Esophagus squamous epithelium (tissue), 5 donors: ENCODE results near the gene BST1. TPM values are rescaled to one million over a fixed set of nuclear protein-coding genes. Genes with fewer than 3 reads are reported as not detected.

Source experiments
- DNase-seq: peaks from one replicate; lab custom pipeline; 2025; lab: John Stamatoyannopoulos, UW
- H3K27ac ChIP-seq, 4 donors: fragments of 200-600 bp; sonication (generic); one replicate each; pipeline ENCODE4 v1.5.1; 2016 to 2019; ENCODE audit warnings: mild to moderate bottlenecking in 1 of 4
- H3K27me3 ChIP-seq, 4 donors: fragments of 200-600 bp; sonication (generic); 1 replicate in 3 of 4; 2 replicates in 1 of 4; pipeline versions ENCODE4 v1.5.1 to v1.6.0; 2017 to 2021; ENCODE audit warnings: antibody characterized with exemption in 1 of 4
- H3K36me3 ChIP-seq, 3 donors: fragments of 200-600 bp; sonication (generic); one replicate each; pipeline ENCODE4 v1.5.1; 2016 to 2019
- H3K4me1 ChIP-seq, 3 donors: fragments of 200-600 bp; sonication (generic); one replicate each; pipeline ENCODE4 v1.5.1; 2017 to 2019
- H3K4me3 ChIP-seq, 4 donors: fragments of 200-600 bp; sonication (generic); 1 replicate in 3 of 4; 2 replicates in 1 of 4; pipeline ENCODE4 v1.5.1; 2016 to 2019; ENCODE audit warnings: mild to moderate bottlenecking in 2 of 4, moderate library complexity in 1 of 4
- H3K9me3 ChIP-seq, 3 donors: fragments of 200-600 bp; sonication (generic); one replicate each; pipeline ENCODE4 v1.5.1; 2016 to 2019
- CTCF ChIP-seq, 6 experiments: fragments of 450-650 bp in 4 of 6; fragments of 200-600 bp in 2 of 6; sonication (generic) in 2 of 6; IDR thresholded peaks; one replicate each; pipeline ENCODE4 v1.5.1; 2016 to 2019; ENCODE audit warnings: antibody characterized with exemption in 6 of 6, mild to moderate bottlenecking in 4 of 6, moderate library complexity in 4 of 6
- POLR2A ChIP-seq, 4 donors: fragments of 450-650 bp; IDR thresholded peaks; one replicate each; pipeline ENCODE4 v1.6.1; 2017; ENCODE audit warnings: antibody characterized with exemption in 4 of 4, mild to moderate bottlenecking in 4 of 4, moderate library complexity in 3 of 4
- WGBS, 2 donors: methylation state at CpG; one replicate each; pipeline ENCODE4 v1.1.5; 2018; 5-methylcytosine and 5-hydroxymethylcytosine counted together
- intact Hi-C: fragments of 100-400 bp; cut with DNase I; formaldehyde crosslinking; loops from one replicate; pipeline ENCODE4 v1.15.0; 2022
- total RNA-seq, 4 donors: library from RNA; depleted of rRNA; stranded (reverse); fragments of >200 nt; gene quantifications; one replicate each; pipeline ENCODE4 v1.1.0, GENCODE V29; 2016
- donor health status: DM: yes; HTN: yes; CAD: no.

BST1 gene
- total RNA-seq, 4 donors from 2014 or later: 0.97 to 7.4 (median 3.6) TPM

GRCh38 chr4:15681372-15682241 is 21.3 kb upstream of the BST1 start, which contains the start of gene FAM200B:
FAM200B (plus strand) TSS chr4:15681827; CDS start chr4:15686978, 5,151 bp downstream.
- 0 to 1% methylated on average over 20 to 28 of the region's 56 CpGs for WGBS, 2 donors
- H3K27me3 ChIP-seq: no peaks in the 10 kb centered on the region
- peak; percentile 77 for DNase-seq
- peak within 1 kb of the TSS; percentile 91 to 95 (median 92) for H3K27ac ChIP-seq
- peaks cover 3 to 89% (median 19%) of the 10 kb centered on the region in 3 donors for H3K4me1 ChIP-seq
- intact Hi-C loops: no loop called here
- no peaks in the 10 kb centered on the region for H3K9me3 ChIP-seq
- peak within 1 kb of the TSS; percentile 60 to 79 (median 69) for H3K4me3 ChIP-seq
- TF ChIP-seq CTCF (IDR thresholded peaks at IDR 0.05) (peak in 4 of 6 experiments; percentile 16 to 40 (median 26)), POLR2A (IDR thresholded peaks at IDR 0.05) (peak in 3 of 4 donors; percentile 79 to 85 (median 80))
- peaks cover 0 to 6% (median 0%) of the 10 kb centered on the region in 3 donors for H3K36me3 ChIP-seq

- intact Hi-C loops: no loop called here
- TF ChIP-seq CTCF (IDR thresholded peaks at IDR 0.05) (no peak), POLR2A (IDR thresholded peaks at IDR 0.05) (no peak)
- WGBS, 2 donors: 25 to 33% methylated on average over 6 of the region's 6 CpGs
- Histone ChIP-seq H3K36me3 (peaks cover 0 to 15% (median 6%) of the 10 kb centered on the region in 3 donors), H3K4me1 (peaks cover 3 to 82% (median 19%) of the 10 kb centered on the region in 3 donors), H3K9me3 (no peaks in the 10 kb centered on the region), H3K27ac (peak overlapping the region; percentile 91 to 95 (median 92)), H3K4me3 (peak overlapping the region; percentile 60 to 79 (median 69)), H3K27me3 (no peaks in the 10 kb centered on the region)
- DNase-seq: no peak
Observed at GRCh38 chr4:15682242-15683142, 20.4 kb upstream of the BST1 start.

- no peaks in the 10 kb centered on the region for H3K27me3 ChIP-seq
- peaks cover 1 to 75% (median 19%) of the 10 kb centered on the region in 3 donors for H3K4me1 ChIP-seq
- no peak for TF ChIP-seq CTCF (IDR thresholded peaks at IDR 0.05)
- peaks cover 0 to 15% (median 9%) of the 10 kb centered on the region in 3 donors for H3K36me3 ChIP-seq
- 56 to 66% methylated on average over 2 of the region's 2 CpGs for WGBS, 2 donors
- peak overlapping the region in 2 of 4 donors; percentile 93 to 95 for H3K27ac ChIP-seq
- intact Hi-C loops: no loop called here
- H3K4me3 ChIP-seq: peak overlapping the region; percentile 60 to 79 (median 69)
- H3K9me3 ChIP-seq: no peaks in the 10 kb centered on the region
- DNase-seq: no peak
Observed at GRCh38 chr4:15683143-15683495, 19.7 kb upstream of the BST1 start.

- no peak for DNase-seq
Observed at GRCh38 chr4:15684498-15684897, 18.4 kb upstream of the BST1 start.

More at GRCh38 chr4:15684498-15684897, 18.4 kb upstream of the BST1 start:
- Histone ChIP-seq H3K27me3 (no peaks in the 10 kb centered on the region), H3K36me3 (peaks cover 0 to 27% (median 9%) of the 10 kb centered on the region in 3 donors), H3K4me1 (peaks cover 0 to 62% (median 19%) of the 10 kb centered on the region in 3 donors), H3K27ac (no peak overlapping the region), H3K9me3 (no peaks in the 10 kb centered on the region), H3K4me3 (no peak overlapping the region)
- WGBS, 2 donors: 47% methylated on average over 1 of the region's 1 CpG; no CpG with 5 or more reads in 1 of the 2 donors
- intact Hi-C loops: no loop called here
- no peak for TF ChIP-seq POLR2A (IDR thresholded peaks at IDR 0.05)
- TF ChIP-seq CTCF (IDR thresholded peaks at IDR 0.05): no peak
